ENCODE measurements around the gene GARS1. TPM values are rescaled to one million over a fixed set of nuclear protein-coding genes. Genes with fewer than 3 reads are reported as not detected.

The GARS1 gene, protein sequence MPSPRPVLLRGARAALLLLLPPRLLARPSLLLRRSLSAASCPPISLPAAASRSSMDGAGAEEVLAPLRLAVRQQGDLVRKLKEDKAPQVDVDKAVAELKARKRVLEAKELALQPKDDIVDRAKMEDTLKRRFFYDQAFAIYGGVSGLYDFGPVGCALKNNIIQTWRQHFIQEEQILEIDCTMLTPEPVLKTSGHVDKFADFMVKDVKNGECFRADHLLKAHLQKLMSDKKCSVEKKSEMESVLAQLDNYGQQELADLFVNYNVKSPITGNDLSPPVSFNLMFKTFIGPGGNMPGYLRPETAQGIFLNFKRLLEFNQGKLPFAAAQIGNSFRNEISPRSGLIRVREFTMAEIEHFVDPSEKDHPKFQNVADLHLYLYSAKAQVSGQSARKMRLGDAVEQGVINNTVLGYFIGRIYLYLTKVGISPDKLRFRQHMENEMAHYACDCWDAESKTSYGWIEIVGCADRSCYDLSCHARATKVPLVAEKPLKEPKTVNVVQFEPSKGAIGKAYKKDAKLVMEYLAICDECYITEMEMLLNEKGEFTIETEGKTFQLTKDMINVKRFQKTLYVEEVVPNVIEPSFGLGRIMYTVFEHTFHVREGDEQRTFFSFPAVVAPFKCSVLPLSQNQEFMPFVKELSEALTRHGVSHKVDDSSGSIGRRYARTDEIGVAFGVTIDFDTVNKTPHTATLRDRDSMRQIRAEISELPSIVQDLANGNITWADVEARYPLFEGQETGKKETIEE
- 328 and 391 TPM in 2 replicates for total RNA-seq

GRCh38 chr7:30594540-30595435, at the start of gene GARS1:
GARS1 (plus strand) TSS chr7:30594878; CDS start chr7:30594922, 44 bp downstream.

DNA sequence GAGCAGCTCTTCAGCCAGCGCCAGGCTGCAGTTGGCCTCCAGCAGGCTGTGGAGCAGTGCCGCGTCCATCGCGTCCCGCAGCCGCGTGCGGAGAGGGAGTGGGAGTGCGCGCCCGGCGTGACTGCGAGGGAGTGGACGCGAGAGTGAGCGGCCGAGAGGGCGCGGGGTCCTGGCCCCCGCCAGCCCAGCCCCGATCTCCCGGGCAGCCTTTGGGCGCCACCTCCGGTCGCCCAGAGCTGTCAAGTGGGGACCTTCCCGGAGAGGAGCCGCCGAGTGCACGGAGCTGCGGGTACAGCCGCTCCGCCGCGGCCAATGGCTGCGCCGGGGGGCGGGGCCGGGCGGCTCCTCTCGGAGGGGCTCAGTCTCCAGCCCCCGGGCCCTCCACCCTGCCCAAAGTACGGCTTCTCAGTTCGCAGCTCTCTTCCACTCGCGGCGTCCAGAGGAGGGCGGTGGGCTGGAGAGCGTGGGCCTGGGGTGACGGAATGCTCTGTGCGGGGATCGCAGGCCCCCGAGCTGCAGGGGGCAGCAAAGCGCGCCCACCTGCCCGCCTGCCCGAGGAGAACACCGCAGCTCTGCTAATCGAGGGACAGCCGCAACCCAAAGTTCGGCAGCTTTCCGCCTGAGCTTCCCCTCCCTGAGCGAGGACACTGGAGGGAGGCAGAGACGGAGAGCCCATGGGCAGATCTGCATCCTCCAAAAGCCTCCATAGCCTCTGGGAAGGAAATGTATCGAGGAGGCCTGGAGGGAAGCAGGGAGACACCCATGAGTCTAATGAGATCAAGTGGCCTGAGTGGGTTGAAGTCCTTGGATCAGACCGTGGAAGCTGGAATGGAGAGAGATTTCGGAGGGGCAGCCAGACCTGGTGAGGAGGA, 87.8 kb downstream of the GARS1 start, which contains the start of gene CRHR2:
Gene CRHR2 (minus strand): TSS at position 245 of the 872 bp plus-strand sequence. CDS start 176 bp downstream, at position 69.

Other genes with a start within 250 kb of the GARS1 start
- 10.0 and 11.7 TPM in 2 replicates for gene NOD1, start 116.1 kb upstream of the GARS1 start, total RNA-seq
- 28.1 and 33.6 TPM in 2 replicates for gene GGCT, start 90.0 kb upstream of the GARS1 start, total RNA-seq
- not detected in 2 replicates for gene CRHR2, start 87.6 kb downstream of the GARS1 start, total RNA-seq
- gene INMT, start 157.3 kb downstream of the GARS1 start, total RNA-seq = 47.8 and 567 TPM in 2 replicates
- 5.9 and 20.3 TPM in 2 replicates for gene MINDY4, start 176.5 kb downstream of the GARS1 start, total RNA-seq

All from pericardium fibroblast (primary cell).